ENCODE measurements around the gene DUSP28.

- no peak for TF ChIP-seq POLR2A (IDR thresholded peaks at IDR 0.05)
- TF ChIP-seq, protein P1, sequence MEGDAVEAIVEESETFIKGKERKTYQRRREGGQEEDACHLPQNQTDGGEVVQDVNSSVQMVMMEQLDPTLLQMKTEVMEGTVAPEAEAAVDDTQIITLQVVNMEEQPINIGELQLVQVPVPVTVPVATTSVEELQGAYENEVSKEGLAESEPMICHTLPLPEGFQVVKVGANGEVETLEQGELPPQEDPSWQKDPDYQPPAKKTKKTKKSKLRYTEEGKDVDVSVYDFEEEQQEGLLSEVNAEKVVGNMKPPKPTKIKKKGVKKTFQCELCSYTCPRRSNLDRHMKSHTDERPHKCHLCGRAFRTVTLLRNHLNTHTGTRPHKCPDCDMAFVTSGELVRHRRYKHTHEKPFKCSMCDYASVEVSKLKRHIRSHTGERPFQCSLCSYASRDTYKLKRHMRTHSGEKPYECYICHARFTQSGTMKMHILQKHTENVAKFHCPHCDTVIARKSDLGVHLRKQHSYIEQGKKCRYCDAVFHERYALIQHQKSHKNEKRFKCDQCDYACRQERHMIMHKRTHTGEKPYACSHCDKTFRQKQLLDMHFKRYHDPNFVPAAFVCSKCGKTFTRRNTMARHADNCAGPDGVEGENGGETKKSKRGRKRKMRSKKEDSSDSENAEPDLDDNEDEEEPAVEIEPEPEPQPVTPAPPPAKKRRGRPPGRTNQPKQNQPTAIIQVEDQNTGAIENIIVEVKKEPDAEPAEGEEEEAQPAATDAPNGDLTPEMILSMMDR (IDR thresholded peaks at IDR 0.05) = no peak
Measured at GRCh38 chr2:240604939-240605716, 45.0 kb downstream of the DUSP28 start.
